ELR (cell line): ENCODE data around the gene COL4A4.

ENCODE experiments used
- DNase-seq: peaks from one replicate; pipeline ENCODE4 v3.0.0-alpha.2; 2015; ENCODE audit warnings: low read depth

COL4A4 gene

GRCh38 chr2:227030789-227031188 lies 133.2 kb downstream of the COL4A4 start:
- DNase-seq = no peak

- DNase-seq = no peak
Observed at GRCh38 chr2:227029426-227030105, 134.4 kb downstream of the COL4A4 start.

GRCh38 chr2:227025510-227025909 lies 138.5 kb downstream of the COL4A4 start:
- DNase-seq = no peak

- peak; percentile 24 for DNase-seq
Observed at GRCh38 chr2:227022608-227023007, 141.4 kb downstream of the COL4A4 start.

GRCh38 chr2:227020416-227020815 lies 143.6 kb downstream of the COL4A4 start:
- no peak for DNase-seq

- peak; percentile 62 for DNase-seq
Observed at GRCh38 chr2:227016894-227017293, 147.1 kb downstream of the COL4A4 start.

GRCh38 chr2:227013881-227014280 lies 150.1 kb downstream of the COL4A4 start:
- no peak for DNase-seq

GRCh38 chr2:227013330-227013729 lies 150.7 kb downstream of the COL4A4 start:
- DNase-seq = no peak

GRCh38 chr2:227010433-227010832 lies 153.6 kb downstream of the COL4A4 start:
- peak; percentile 43 for DNase-seq

GRCh38 chr2:227007940-227008339 lies 156.1 kb downstream of the COL4A4 start:
- no peak for DNase-seq

GRCh38 chr2:227007148-227007547 lies 156.9 kb downstream of the COL4A4 start:
- no peak for DNase-seq

GRCh38 chr2:227006189-227006897 lies 157.7 kb downstream of the COL4A4 start:
- no peak for DNase-seq

- DNase-seq = no peak
Observed at GRCh38 chr2:227004482-227004881, 159.5 kb downstream of the COL4A4 start.

- no peak for DNase-seq
Observed at GRCh38 chr2:227000123-227000522, 163.9 kb downstream of the COL4A4 start.

- no peak for DNase-seq
Observed at GRCh38 chr2:226999661-227000060, 164.3 kb downstream of the COL4A4 start.

GRCh38 chr2:226995625-226996041 lies 168.4 kb downstream of the COL4A4 start:
- DNase-seq = peak; percentile 82

- DNase-seq = no peak
Observed at GRCh38 chr2:226994775-226995174, 169.2 kb downstream of the COL4A4 start.

- DNase-seq = no peak
Observed at GRCh38 chr2:226993171-226993570, 170.8 kb downstream of the COL4A4 start.

- DNase-seq = no peak
Observed at GRCh38 chr2:226991663-226992062, 172.3 kb downstream of the COL4A4 start.

GRCh38 chr2:226985583-226985946 lies 178.4 kb downstream of the COL4A4 start:
- no peak for DNase-seq

- peak; percentile 80 for DNase-seq
Observed at GRCh38 chr2:226984750-226985582, 179.0 kb downstream of the COL4A4 start.

- DNase-seq = no peak
Observed at GRCh38 chr2:226983895-226984749, 179.9 kb downstream of the COL4A4 start.
